Breast epithelium (tissue), 3 donors: Measurements from ENCODE around the gene USP12.

Experiments used
- CTCF ChIP-seq, 3 donors: fragments of 450-650 bp; IDR thresholded peaks; one replicate each; pipeline ENCODE4 v1.5.1; 2016 to 2017; ENCODE audit warnings: antibody characterized with exemption in 3 of 3, mild to moderate bottlenecking in 3 of 3, moderate library complexity in 3 of 3
- POLR2A ChIP-seq: fragments of 450-650 bp; IDR thresholded peaks from one replicate; pipeline ENCODE4 v1.6.1; 2016; ENCODE audit warnings: antibody characterized with exemption, mild to moderate bottlenecking, moderate library complexity
- POLR2AphosphoS5 ChIP-seq, 3 donors: sonication (generic); formaldehyde crosslinking; IDR thresholded peaks; one replicate each; pipeline ENCODE4 v1.6.1; 2017; ENCODE audit warnings: antibody characterized with exemption in 3 of 3

DNA sequence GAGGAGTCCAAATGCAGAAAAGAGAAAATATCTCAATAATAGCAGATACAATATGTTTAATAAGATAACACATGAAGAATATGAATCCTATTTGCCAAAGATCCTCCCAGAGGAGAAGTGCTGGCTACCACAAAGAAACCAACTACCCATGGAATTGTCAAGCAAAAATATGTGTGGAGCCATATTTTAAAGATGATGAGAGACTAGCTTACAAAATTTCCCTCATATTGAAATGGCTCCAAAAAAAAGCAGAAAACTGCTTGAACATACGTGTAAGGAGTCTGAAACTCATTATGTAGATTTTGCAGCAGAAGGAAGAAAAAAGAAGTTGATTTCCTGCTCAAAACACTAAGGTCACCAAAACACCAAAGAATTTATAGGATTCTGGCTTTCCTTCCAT is 94.2 kb downstream of the USP12 start:
- TF ChIP-seq CTCF (IDR thresholded peaks at IDR 0.05) (no peak), POLR2A (no peak), POLR2AphosphoS5 (IDR thresholded peaks at IDR 0.05) (no peak)
